T1000 (cell line): ENCODE data around the gene MAGI1.

Experiments used
- DNase-seq: peaks from one replicate; lab custom pipeline; 2025; ENCODE audit warnings: mixed read lengths; lab: John Stamatoyannopoulos, UW

MAGI1 gene

DNA sequence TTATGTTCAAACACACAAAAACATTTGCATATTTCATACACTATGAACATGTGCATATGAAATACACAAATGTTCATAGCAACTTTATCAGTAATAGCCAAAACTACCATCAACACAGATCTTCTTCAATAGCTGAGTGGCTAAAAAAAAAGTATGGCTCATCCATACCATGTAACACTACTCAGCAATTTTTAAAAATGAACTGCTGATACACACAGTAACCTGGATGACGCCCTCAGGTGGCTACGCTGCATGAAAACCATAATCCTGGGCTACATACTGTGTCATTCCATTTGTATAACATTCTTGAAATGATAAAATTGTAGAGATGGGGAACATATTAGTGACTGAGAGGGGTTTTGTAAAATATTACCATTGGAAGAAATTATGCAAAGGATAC lies 243.6 kb downstream of the MAGI1 start:
- DNase-seq: no peak

GRCh38 chr3:65793495-65794200 lies 245.1 kb downstream of the MAGI1 start:
- no peak for DNase-seq

DNA sequence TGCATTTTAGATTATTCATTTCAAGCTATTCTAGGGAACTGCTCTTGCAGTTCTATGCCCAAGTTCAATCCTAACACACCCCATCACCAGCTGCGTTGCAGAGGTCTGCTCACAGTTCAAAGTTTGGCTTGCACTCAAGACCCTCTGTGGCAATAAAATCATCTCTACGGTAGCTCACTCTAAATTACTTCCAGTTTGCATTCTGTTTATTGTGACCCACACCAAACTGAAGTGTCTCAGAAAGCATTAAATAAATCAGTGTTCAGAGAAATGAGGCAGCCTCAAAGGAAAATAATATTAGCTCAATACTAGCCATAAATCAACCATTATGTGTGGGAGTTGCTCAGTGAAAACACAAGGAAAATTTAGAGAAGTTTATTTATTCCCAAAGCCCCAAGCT lies 250.3 kb downstream of the MAGI1 start:
- DNase-seq: no peak

DNA sequence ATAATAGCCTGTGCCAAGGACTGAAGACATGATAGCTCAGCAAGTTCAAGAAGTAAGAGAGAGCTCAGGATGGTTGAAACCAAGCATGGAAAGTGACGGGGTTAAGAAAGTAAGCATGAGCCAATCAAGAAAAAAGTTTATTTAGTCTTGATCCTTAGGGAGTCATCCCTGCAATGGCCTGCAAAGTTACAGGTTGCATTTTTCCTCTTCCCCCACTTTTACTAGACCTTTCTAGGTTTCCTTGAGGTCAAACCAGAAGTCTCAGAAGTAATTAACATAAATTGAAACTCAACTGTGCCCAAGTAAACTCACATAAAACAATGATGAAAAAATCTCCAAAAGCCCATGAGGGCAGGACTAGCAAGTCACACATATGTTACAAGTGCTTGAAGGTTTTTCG lies 250.9 kb downstream of the MAGI1 start:
- no peak for DNase-seq

DNA sequence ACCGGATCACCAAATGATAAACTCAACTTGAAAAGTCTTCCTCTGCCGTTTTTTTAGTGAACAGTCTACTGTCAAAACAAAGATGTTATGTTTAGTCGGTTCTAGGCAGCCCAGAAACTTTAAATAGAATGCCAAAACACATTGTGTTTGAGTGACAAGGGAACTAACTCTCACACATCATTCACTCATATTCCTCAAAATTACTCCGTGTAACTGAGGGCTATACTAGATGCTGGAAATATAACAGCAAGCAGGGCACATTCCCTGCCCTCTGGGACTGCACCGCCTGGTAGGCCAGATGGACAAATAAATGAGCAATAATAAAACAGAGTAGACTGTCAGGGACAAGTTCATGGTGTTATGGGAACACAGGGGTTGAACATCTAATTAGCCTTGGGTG lies 251.4 kb downstream of the MAGI1 start:
- no peak for DNase-seq

- DNase-seq: no peak
Measured at GRCh38 chr3:65786890-65787289, 251.8 kb downstream of the MAGI1 start.

GRCh38 chr3:65785065-65785645 lies 253.6 kb downstream of the MAGI1 start:
- DNase-seq: no peak

- no peak for DNase-seq
Measured at GRCh38 chr3:65783117-65783516, 255.6 kb downstream of the MAGI1 start.

DNA sequence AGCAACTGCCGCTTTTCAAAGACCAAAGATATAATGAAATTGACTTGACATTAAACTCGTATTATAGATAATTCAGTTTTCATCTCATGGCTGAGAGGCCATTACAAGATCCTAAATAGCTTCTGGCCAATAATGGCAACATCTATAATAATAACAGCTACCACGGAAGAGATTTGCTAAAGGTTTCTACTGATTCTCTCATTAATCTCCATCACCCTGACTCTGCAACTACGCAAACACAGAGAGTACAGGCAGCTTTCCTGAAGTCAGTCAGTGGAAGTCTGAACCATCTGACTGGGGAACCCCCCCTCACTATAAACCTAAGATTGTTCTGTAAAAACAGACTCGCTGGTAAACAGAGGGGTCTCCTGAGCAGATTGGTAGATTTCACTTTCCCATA lies 257.1 kb downstream of the MAGI1 start:
- DNase-seq: no peak

DNA sequence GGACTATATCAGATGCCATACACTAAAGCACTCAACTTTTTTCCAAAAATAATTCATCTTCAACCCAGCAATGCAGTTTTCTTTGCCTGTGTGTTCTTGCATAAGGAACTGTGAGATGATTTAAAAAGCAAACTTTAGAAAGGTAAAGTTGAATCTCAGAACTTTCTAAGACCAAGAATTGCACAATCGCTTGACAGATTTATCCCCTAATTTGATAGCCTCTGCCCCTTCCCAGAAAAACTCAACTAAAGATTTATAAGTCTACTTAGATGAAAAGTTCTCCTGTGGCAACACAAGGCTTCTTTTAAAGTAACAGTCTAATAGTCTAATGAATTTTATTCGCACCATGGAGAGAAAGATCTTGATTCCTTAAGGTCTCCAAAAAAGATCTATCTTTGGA lies 259.3 kb downstream of the MAGI1 start:
- DNase-seq: no peak

- no peak for DNase-seq
Measured at GRCh38 chr3:65778968-65779367, 259.8 kb downstream of the MAGI1 start.

DNA sequence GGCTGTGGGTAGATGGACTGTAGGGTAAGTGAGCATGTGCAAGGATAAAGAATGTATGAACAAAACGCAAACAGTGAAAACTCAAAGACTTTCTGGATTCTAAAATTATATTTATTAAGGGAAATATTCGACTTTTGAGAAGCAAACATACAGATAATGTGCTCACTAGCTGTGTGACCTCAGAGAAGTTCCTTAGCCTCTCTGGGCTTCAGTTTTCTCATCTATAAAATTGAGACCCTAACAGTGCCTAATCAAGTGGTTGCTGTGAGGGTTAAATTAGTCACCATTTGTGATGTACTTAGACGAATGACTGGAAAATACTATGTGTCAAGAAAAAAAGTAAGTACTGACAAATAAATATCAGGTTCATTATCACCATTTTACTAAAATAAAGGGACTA lies 261.7 kb downstream of the MAGI1 start:
- DNase-seq: no peak

- no peak for DNase-seq
Measured at GRCh38 chr3:65776494-65776893, 262.2 kb downstream of the MAGI1 start.

DNA sequence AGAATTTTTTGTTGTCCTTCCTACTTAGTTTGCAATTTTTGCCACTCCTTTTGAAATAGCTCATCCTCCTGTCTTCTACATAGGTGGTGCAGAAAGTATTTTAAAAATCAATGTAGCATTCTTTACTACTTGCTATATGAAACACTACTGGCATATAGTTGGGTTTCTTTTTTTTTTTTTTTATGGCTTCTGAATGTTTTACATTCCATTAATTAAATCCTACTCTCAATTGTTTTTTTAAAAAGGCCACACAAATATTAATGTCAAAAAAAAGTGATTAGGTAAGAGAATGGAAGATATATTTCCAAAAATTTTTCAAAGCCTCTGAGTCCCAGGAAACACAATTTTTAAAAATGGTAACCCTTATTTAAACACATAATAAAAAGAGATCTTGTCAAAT lies 262.6 kb downstream of the MAGI1 start:
- no peak for DNase-seq

GRCh38 chr3:65772758-65773157 lies 266.0 kb downstream of the MAGI1 start:
- DNase-seq: no peak

DNA sequence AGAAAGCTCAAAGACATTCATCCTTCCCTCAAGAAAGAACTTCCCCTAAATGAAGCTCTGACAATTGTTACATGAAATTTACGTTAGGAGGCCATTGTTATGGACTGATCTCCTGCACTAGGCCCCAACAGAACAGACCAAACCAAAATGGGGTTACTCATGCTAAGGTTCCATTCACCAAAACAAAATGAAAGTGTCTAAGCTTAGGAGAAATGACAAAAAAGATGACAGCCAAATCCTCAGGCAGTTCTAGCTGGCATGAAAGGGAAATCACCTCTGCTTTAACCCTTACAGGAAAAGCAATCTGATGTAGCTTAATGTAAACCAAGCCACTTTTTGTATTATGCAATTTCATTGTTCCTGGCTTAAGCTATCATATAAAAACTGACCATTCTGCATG lies 271.2 kb downstream of the MAGI1 start:
- DNase-seq: no peak

DNA sequence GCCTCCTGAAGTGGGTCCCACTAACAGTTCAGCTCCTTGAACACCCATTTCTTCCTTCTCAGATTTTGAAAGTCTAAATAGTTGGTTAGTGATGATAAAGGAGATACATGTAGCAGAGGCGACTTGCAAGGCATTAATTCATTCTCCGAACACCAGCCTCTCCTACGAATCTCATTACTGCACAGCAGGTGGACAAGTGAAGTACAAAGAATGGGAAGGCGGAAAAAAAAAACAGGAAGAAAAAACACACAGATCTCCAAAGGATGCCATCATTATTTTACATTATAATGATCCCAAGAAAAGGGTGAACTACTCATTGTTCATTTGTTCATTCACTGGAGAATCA lies 276.5 kb downstream of the MAGI1 start:
- no peak for DNase-seq

DNA sequence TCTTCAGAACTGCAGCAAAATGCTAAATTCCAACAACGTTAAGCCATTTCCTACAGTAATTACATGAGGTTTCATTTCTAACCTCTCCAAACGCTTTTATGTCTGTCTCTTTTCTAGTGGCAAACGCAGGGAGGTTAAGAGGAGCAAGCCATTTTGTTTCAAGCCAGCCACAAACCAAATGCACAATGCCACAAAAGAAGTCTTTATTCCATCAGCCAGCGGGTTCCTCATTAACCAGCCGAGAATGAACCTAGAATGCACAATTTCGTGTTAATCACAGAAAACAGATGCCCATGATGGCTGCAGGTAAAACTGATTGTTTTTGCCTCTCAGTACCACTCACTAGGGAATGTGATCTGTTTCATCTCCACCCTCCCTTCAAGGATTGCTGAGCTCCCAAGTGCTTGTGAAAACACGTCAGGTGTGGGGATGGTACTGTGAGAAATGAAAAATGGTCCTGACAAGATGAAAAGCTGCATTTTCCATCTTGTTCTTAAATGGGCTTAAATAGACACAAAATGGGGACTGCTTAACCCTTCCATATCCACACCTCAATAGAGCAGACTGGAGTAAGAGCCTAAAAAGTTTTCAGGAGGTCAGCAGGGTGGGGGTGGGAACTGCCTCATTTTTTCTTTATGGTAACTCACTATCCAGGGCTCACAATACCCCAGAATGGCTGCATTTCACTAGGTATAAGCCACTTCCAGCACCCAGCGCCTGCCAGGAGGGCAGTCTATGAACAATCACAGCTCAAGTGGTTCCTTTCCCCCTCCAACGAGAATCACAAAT lies 277.1 kb downstream of the MAGI1 start:
- DNase-seq: no peak

DNA sequence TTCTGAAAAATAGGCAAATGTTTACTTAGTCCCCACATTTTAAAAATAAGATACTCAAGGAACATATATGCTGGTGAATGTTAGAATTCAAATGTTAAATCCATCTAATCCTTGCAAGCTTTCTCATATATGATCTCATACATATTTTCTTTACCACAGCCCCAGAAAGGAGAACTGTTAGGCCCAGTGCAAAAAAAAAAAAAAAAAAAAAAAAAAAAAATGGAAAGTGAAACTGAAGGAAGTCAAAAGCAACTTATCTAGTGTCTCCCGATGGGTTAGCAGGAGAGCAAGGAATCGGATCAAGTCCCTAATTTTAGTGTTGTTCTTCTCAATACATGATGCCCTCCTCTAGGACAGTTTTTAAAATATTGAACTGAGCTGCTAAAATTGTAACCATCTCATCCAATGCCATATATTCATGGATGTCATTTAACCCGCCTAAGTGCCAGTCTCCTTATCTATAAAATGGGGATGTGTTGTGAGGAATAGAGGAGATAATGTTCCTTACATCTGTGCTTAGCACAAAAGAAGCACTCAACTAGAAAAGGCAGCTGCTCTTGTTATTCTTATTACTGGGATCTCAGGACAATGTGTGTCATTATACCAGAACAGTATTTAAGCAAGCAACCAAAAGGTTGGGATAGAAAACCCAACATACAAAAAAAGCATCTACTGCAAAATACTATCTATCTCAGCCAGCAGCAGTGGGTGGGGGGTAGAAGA lies 279.7 kb downstream of the MAGI1 start:
- no peak for DNase-seq

GRCh38 chr3:65758438-65758837 lies 280.3 kb downstream of the MAGI1 start:
- DNase-seq: no peak

GRCh38 chr3:65752636-65753035 lies 286.1 kb downstream of the MAGI1 start:
- DNase-seq: no peak

- no peak for DNase-seq
Measured at GRCh38 chr3:65751123-65751700, 287.5 kb downstream of the MAGI1 start.
